GM18951 (cell line): ENCODE results near the gene PSTPIP2.
"Not testable (repeated sequence)": the region's sequence is repeated elsewhere in the genome, so short reads cannot be mapped to it uniquely, and the experiment has no call there.

ENCODE experiments used
- POLR2A ChIP-seq: IDR thresholded peaks from 4 replicates; pipeline ENCODE4 v1.6.1; 2011; ENCODE audit warnings: mild to moderate bottlenecking; ENCODE audit not compliant: insufficient read length, insufficient read depth; ENCODE audit errors: extremely low read depth
- in situ Hi-C: fragments of 300-500 bp; cut with MboI; formaldehyde crosslinking; loops from one replicate; pipeline ENCODE4 v1.12.0; 2022; ENCODE audit warnings: low sequenced_read_pairs, mixed read lengths, inconsistent platforms; ENCODE audit not compliant: unreplicated experiment

Gene PSTPIP2

DNA sequence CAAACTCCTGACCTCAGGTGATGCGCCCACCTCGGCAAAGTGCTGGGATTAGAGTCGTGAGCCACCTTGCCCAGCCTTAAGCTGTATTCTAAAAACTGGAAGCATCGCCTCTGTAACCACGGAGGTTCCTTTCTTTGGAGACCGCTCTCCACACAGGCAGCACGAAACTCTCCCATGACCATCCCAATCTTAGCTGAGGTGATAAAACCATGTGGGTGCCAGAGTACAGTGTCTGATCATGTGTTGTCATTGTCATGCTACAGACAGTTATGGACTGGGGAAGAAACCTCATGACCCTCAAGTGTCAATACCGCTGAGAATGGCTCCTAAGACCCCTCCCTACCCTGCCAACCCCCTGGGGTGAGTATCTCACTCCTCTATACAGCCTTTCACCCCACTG lies 63.5 kb downstream of the PSTPIP2 start:
- in situ Hi-C loops, result no loop called here

DNA sequence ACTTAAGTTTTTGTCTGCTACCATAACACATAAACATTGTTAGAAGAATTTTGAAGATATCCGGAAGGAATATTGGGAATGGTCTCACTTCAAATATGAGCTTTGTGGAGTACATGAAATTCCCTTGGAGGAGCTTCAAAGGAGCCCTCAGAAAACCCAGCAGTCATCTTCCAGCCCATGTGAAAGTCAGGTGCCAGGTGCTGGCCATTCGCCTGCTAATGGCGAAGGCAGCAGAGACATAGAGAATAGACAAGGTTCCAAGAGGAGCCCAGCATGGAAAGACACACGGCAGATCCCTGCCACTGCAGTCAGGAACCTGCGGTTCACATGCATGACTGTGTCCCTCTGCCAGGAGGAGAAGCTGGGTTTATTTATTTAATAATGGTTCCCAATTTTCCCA lies 64.9 kb downstream of the PSTPIP2 start:
- in situ Hi-C loops, result no loop called here
- no peak for TF ChIP-seq POLR2A

More for the DNA sequence above, 63.5 kb downstream of the PSTPIP2 start:
- no peak for TF ChIP-seq POLR2A

- in situ Hi-C loops, result no loop called here
- no peak for TF ChIP-seq POLR2A
Measured at GRCh38 chr18:46002934-46003333, 69.1 kb downstream of the PSTPIP2 start.

DNA sequence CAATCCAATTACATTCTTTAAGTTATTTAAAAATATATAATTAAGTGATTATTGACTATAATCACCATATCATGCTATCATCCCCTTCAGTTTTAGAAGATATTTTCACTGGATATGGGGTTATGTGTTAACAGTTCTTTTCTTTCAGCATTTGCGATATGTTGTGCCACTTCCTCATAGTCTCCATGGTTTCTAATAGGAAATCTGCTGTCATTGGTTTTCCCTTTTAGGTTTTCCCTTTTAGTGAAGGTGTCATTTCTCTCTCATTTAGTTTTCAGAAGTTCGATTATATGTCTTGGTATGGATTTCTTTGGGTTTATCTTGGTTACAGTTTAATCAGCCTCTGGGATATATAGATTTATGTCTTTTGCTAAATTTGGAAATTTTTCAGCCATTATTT lies 70.2 kb downstream of the PSTPIP2 start:
- no peak for TF ChIP-seq POLR2A
- in situ Hi-C loops, result no loop called here

GRCh38 chr18:46001074-46001473 lies 71.0 kb downstream of the PSTPIP2 start:
- TF ChIP-seq POLR2A, result no peak
- in situ Hi-C loops, result no loop called here

DNA sequence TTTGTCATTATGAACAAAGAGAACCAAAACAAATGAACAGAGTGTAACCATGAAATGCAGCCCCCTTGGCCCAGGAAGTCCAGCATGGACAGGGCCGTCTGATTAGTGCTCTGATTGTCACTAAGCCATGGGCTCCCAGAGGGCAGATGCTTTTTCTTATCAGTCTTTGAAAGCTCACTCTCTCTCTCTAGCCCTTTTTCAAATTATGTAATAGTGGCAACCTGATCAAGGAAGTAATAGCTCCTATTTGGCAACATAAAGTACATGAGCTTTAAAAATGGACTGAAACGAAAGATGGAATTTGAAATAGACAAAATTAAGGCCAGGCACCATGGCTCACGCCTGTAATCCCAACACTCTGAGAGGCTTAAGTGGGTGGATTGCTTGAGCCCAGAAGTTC lies 72.5 kb downstream of the PSTPIP2 start:
- TF ChIP-seq POLR2A, result no peak
- in situ Hi-C loops, result no loop called here

GRCh38 chr18:45998244-45998643 lies 73.8 kb downstream of the PSTPIP2 start:
- TF ChIP-seq POLR2A, result no peak
- in situ Hi-C loops, result no loop called here

DNA sequence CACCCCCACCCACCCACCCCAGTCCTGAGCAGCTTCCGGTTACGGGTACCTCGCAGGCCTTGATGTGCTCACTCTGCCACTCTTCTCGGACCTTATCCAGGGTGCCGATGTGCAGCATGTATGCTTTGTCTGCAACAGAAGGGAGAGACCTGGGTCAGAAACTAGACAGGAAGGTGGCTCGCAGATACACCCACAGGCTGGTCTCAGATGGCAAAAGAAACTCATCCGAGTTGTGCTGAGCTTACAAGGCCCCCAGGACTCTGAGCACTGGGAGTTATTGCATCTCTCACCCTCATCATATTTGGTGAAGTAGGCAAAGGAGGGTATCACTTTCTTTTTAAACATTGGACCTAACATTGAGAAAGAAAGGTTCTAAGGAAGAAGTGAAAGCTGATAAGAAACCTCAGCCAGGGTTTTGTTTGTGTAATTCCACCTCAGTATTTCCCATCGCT lies 74.3 kb downstream of the PSTPIP2 start:
- in situ Hi-C loops, result no loop called here
- no peak for TF ChIP-seq POLR2A

DNA sequence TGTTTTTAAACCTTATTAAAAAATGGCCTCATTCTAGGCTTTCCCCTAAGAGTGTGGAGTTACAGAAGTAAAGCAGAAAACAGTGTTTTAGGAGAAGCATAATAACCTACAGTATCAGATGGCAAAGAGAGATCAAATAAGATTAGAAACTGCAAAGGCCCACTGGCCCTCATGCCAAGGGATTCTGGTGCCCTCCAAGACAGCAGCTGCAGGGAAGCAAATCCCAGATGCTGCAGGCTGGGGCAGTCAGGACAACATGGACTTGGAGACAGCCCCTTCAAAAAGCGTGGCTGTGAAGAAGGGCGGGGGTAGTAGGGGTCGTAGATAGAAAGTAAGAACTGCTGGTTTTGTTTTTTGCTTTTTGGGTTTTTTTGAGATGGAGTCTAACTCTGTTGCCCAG lies 76.6 kb downstream of the PSTPIP2 start:
- in situ Hi-C loops, result no loop called here
- TF ChIP-seq POLR2A, result no peak

GRCh38 chr18:45993438-45993837 lies 78.6 kb downstream of the PSTPIP2 start:
- TF ChIP-seq POLR2A, result no peak
- in situ Hi-C loops, result no loop called here

- in situ Hi-C loops, result not testable (repeated sequence)
Measured at GRCh38 chr18:45992527-45992926, 79.5 kb downstream of the PSTPIP2 start.

- TF ChIP-seq POLR2A, result no peak
- in situ Hi-C loops, result no loop called here
Measured at GRCh38 chr18:45991788-45992187, 80.3 kb downstream of the PSTPIP2 start.

- in situ Hi-C loops, result no loop called here
- TF ChIP-seq POLR2A, result no peak
Measured at GRCh38 chr18:45984546-45985235, 87.4 kb downstream of the PSTPIP2 start.

GRCh38 chr18:45981821-45982220 lies 90.2 kb downstream of the PSTPIP2 start:
- in situ Hi-C loops, result no loop called here
- no peak for TF ChIP-seq POLR2A

DNA sequence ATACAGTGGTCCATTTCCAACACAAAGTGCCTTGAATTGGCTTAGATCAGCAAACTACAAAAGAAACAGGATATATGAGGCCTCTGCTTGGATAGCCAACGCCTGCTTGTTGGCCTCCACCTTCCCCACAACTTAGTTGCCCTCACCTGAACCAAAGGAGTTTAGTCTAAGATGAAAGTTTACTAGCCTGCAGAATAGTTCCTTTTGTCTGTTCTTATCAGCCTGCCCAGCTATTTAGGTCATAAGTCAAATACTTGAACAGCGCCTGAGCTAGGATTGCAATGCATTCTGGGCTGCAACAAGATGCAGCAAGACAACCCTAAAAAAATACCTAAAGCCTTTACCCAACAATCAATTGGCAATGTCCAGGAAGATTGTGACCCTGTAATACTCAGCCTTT lies 91.8 kb downstream of the PSTPIP2 start:
- in situ Hi-C loops, result no loop called here
- TF ChIP-seq POLR2A, result no peak
